Measurements from ENCODE around the gene MAP2. TPM values are rescaled to one million over a fixed set of nuclear protein-coding genes. Genes with fewer than 3 reads are reported as not detected.

Gene MAP2
- total and polyA plus RNA-seq, 10 of the 15 experiments (the other 5 are each of a cell fraction or from before 2014, with no cell fraction given), result 0.01 TPM; not detected in 9

DNA sequence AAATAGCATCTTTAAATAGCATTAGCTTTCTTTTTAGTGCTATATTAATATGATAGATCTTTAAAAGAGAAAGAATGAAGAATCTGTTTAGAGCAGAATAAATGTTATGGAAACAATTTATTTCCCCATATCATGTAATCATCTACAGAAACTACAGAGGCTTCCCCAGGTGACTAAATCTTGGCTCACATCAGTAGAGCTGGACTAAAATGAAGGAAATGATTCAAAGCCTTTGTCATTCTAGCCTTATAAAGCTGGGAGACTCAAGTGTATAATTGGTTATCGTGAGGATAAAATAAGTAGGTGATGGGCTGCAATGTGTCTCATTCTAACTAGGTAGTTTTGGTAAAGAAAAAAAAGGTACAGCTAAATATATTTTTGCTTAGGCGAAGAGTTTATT is 264.5 kb downstream of the MAP2 start (continued):
- TF ChIP-seq, protein P1, sequence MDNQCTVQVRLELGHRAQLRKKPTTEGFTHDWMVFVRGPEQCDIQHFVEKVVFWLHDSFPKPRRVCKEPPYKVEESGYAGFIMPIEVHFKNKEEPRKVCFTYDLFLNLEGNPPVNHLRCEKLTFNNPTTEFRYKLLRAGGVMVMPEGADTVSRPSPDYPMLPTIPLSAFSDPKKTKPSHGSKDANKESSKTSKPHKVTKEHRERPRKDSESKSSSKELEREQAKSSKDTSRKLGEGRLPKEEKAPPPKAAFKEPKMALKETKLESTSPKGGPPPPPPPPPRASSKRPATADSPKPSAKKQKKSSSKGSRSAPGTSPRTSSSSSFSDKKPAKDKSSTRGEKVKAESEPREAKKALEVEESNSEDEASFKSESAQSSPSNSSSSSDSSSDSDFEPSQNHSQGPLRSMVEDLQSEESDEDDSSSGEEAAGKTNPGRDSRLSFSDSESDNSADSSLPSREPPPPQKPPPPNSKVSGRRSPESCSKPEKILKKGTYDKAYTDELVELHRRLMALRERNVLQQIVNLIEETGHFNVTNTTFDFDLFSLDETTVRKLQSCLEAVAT (IDR thresholded peaks at IDR 0.05), result no peak
- no peak for TF ChIP-seq ETV6 (conservative IDR thresholded peaks at IDR 0.05 in 1 of 2, IDR thresholded peaks at IDR 0.05 in 1 of 2; ENCODE audit: borderline replicate concordance in 1 of 2, low read depth in 1 of 2)
- no peak for TF ChIP-seq RB1 (IDR thresholded peaks at IDR 0.05; ENCODE audit: borderline replicate concordance)
- TF ChIP-seq POU2F2 (IDR thresholded peaks at IDR 0.05; ENCODE audit: borderline replicate concordance, low read depth, low read length), result no peak
- no peak for TF ChIP-seq RFX5 (IDR thresholded peaks at IDR 0.05; ENCODE audit: low read depth, low read length)
- TF ChIP-seq HDGF (IDR thresholded peaks at IDR 0.05), result no peak
- TF ChIP-seq, protein P2, sequence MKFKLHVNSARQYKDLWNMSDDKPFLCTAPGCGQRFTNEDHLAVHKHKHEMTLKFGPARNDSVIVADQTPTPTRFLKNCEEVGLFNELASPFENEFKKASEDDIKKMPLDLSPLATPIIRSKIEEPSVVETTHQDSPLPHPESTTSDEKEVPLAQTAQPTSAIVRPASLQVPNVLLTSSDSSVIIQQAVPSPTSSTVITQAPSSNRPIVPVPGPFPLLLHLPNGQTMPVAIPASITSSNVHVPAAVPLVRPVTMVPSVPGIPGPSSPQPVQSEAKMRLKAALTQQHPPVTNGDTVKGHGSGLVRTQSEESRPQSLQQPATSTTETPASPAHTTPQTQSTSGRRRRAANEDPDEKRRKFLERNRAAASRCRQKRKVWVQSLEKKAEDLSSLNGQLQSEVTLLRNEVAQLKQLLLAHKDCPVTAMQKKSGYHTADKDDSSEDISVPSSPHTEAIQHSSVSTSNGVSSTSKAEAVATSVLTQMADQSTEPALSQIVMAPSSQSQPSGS (IDR thresholded peaks at IDR 0.05; ENCODE audit: low read length), result no peak
- TF ChIP-seq, protein P3, sequence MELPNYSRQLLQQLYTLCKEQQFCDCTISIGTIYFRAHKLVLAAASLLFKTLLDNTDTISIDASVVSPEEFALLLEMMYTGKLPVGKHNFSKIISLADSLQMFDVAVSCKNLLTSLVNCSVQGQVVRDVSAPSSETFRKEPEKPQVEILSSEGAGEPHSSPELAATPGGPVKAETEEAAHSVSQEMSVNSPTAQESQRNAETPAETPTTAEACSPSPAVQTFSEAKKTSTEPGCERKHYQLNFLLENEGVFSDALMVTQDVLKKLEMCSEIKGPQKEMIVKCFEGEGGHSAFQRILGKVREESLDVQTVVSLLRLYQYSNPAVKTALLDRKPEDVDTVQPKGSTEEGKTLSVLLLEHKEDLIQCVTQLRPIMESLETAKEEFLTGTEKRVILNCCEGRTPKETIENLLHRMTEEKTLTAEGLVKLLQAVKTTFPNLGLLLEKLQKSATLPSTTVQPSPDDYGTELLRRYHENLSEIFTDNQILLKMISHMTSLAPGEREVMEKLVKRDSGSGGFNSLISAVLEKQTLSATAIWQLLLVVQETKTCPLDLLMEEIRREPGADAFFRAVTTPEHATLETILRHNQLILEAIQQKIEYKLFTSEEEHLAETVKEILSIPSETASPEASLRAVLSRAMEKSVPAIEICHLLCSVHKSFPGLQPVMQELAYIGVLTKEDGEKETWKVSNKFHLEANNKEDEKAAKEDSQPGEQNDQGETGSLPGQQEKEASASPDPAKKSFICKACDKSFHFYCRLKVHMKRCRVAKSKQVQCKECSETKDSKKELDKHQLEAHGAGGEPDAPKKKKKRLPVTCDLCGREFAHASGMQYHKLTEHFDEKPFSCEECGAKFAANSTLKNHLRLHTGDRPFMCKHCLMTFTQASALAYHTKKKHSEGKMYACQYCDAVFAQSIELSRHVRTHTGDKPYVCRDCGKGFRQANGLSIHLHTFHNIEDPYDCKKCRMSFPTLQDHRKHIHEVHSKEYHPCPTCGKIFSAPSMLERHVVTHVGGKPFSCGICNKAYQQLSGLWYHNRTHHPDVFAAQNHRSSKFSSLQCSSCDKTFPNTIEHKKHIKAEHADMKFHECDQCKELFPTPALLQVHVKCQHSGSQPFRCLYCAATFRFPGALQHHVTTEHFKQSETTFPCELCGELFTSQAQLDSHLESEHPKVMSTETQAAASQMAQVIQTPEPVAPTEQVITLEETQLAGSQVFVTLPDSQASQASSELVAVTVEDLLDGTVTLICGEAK (IDR thresholded peaks at IDR 0.05; ENCODE audit: borderline replicate concordance), result no peak
- TF ChIP-seq, protein P4, sequence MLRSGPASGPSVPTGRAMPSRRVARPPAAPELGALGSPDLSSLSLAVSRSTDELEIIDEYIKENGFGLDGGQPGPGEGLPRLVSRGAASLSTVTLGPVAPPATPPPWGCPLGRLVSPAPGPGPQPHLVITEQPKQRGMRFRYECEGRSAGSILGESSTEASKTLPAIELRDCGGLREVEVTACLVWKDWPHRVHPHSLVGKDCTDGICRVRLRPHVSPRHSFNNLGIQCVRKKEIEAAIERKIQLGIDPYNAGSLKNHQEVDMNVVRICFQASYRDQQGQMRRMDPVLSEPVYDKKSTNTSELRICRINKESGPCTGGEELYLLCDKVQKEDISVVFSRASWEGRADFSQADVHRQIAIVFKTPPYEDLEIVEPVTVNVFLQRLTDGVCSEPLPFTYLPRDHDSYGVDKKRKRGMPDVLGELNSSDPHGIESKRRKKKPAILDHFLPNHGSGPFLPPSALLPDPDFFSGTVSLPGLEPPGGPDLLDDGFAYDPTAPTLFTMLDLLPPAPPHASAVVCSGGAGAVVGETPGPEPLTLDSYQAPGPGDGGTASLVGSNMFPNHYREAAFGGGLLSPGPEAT (IDR thresholded peaks at IDR 0.05; ENCODE audit: low read depth), result no peak
- no peak for TF ChIP-seq NR2C2 (IDR thresholded peaks at IDR 0.05; ENCODE audit: borderline replicate concordance, control insufficient read depth, insufficient read length, low read depth)
- no peak for TF ChIP-seq MTA2 (IDR thresholded peaks at IDR 0.05; ENCODE audit: low read depth)
- no peak for TF ChIP-seq SIN3A (IDR thresholded peaks at IDR 0.05; ENCODE audit: low read depth, low read length)

Data from GM12878 (cell line).